B cell (primary cell): ENCODE measurements around the gene GSTP1.
"Not testable (repeated sequence)": the region's sequence is repeated elsewhere in the genome, so short reads cannot be mapped to it uniquely, and the experiment has no call there.

Experiments used
- EZH2 ChIP-seq: IDR thresholded peaks from 2 replicates; pipeline ENCODE4 v1.6.1; 2012; ENCODE audit warnings: borderline replicate concordance, low read depth, mild to moderate bottlenecking, moderate library complexity, low read length; ENCODE audit not compliant: insufficient read depth, poor library complexity, severe bottlenecking
- TF ChIP-seq, protein P1 (sequence below): fragments of 200-600 bp; IDR thresholded peaks from one replicate; pipeline ENCODE4 v1.8.0; 2022; ENCODE audit warnings: antibody characterized with exemption, mild to moderate bottlenecking

DNA sequence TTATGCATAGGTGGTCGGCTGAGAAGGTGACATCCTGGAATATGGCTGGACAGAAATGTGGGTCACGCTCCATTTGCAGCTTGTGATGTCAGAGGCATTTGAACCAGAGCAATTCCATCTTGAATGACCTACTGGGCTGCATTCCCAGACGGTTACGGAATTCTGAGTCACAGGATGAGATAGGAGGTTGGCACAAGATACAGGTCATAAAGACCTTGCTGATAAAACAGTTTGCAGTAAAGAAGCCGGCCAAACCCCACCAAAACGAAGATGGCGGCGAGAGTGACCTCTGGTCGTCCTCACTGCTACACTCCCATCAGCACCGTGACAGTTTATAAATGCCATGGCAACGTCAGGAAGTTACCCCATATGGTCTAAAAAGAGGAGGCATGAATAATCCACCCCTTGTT is 19.9 kb upstream of the GSTP1 start:
- TF ChIP-seq, protein P1, sequence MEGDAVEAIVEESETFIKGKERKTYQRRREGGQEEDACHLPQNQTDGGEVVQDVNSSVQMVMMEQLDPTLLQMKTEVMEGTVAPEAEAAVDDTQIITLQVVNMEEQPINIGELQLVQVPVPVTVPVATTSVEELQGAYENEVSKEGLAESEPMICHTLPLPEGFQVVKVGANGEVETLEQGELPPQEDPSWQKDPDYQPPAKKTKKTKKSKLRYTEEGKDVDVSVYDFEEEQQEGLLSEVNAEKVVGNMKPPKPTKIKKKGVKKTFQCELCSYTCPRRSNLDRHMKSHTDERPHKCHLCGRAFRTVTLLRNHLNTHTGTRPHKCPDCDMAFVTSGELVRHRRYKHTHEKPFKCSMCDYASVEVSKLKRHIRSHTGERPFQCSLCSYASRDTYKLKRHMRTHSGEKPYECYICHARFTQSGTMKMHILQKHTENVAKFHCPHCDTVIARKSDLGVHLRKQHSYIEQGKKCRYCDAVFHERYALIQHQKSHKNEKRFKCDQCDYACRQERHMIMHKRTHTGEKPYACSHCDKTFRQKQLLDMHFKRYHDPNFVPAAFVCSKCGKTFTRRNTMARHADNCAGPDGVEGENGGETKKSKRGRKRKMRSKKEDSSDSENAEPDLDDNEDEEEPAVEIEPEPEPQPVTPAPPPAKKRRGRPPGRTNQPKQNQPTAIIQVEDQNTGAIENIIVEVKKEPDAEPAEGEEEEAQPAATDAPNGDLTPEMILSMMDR, result not testable (repeated sequence)
- not testable (repeated sequence) for TF ChIP-seq EZH2
